ENCODE measurements around the gene LSAMP. TPM values are rescaled to one million over a fixed set of nuclear protein-coding genes. Genes with fewer than 3 reads are reported as not detected.
A peak's percentile ranks its signal among the peaks of the same experiment; 100 is the strongest.

Gene LSAMP
- total RNA-seq, 1 experiment from 2014 or later = not detected

GRCh38 chr3:116065501-116065900, 379.8 kb downstream of the LSAMP start:
- Histone ChIP-seq H3K79me2 (ENCODE audit: low read depth) (no peaks in the 10 kb centered on the region), H3K4me2 (no peak overlapping the region), H3K27ac (no peak overlapping the region), H3K9me2 (ENCODE audit: insufficient read depth) (no peaks in the 10 kb centered on the region), H3K4me1 (replicated peaks; ENCODE audit: insufficient read depth) (peaks cover under 1% of the 10 kb centered on the region; the same call in 1 of the 2 replicates), H3K27me3 (ENCODE audit: insufficient read depth, low read depth) (no peaks in the 10 kb centered on the region), H3F3A (ENCODE audit: insufficient read depth, low read depth) (no peaks in the 10 kb centered on the region), H3K9me3 (ENCODE audit: insufficient read depth, low read depth) (no peaks in the 10 kb centered on the region), H4K20me1 (ENCODE audit: insufficient read depth) (no peaks in the 10 kb centered on the region), H2AFZ (no peak overlapping the region), H3K4me3 (no peak overlapping the region), H3K36me3 (ENCODE audit: low read depth) (no peaks in the 10 kb centered on the region)
- ChIA-PET CTCF (no interaction called here), POLR2A (ENCODE audit: unreplicated experiment) (no interaction called here)
- intact Hi-C loops (cut with micrococcal nuclease; ENCODE audit: unreplicated experiment) = no loop called here
- no peak for TF ChIP-seq CTCF (conservative IDR thresholded peaks at IDR 0.05)
- TF ChIP-seq EZH2 (IDR thresholded peaks at IDR 0.05; ENCODE audit: low read depth) = no peak
- no TSS peak for BruUV-seq (replicated peaks)
- no peak for DNase-seq

- Histone ChIP-seq H3F3A (ENCODE audit: insufficient read depth, low read depth) (peaks cover 6% of the 10 kb centered on the region), H3K9me2 (ENCODE audit: insufficient read depth) (no peaks in the 10 kb centered on the region), H3K79me2 (ENCODE audit: low read depth) (no peaks in the 10 kb centered on the region), H3K36me3 (ENCODE audit: low read depth) (no peaks in the 10 kb centered on the region), H3K4me1 (replicated peaks; ENCODE audit: insufficient read depth) (peaks cover 7% of the 10 kb centered on the region; the same call in 1 of the 2 replicates), H3K4me3 (no peak overlapping the region), H2AFZ (no peak overlapping the region), H3K9me3 (ENCODE audit: insufficient read depth, low read depth) (no peaks in the 10 kb centered on the region), H3K27me3 (ENCODE audit: insufficient read depth, low read depth) (no peaks in the 10 kb centered on the region), H3K27ac (no peak overlapping the region), H3K4me2 (no peak overlapping the region), H4K20me1 (ENCODE audit: insufficient read depth) (no peaks in the 10 kb centered on the region)
- TF ChIP-seq CTCF (conservative IDR thresholded peaks at IDR 0.05) (no peak), EZH2 (IDR thresholded peaks at IDR 0.05; ENCODE audit: low read depth) (no peak)
- POLR2A ChIA-PET (ENCODE audit: unreplicated experiment) = interaction anchor here (0.6 kb wide), 1 partner anchor 116 kb away, joined by 3 read pairs; no protein-coding TSS in a partner anchor
- intact Hi-C loops (cut with micrococcal nuclease; ENCODE audit: unreplicated experiment) = no loop called here
- no TSS peak for BruUV-seq (replicated peaks)
- no peak for DNase-seq
- CTCF ChIA-PET = no interaction called here
Observed at GRCh38 chr3:116064646-116065045, 380.6 kb downstream of the LSAMP start.

GRCh38 chr3:116059421-116060096, 385.7 kb downstream of the LSAMP start:
- Histone ChIP-seq H3K79me2 (ENCODE audit: low read depth) (no peaks in the 10 kb centered on the region), H2AFZ (no peak overlapping the region), H3K4me3 (no peak overlapping the region), H3F3A (ENCODE audit: insufficient read depth, low read depth) (peaks cover 9% of the 10 kb centered on the region), H3K27ac (peak overlapping the region; percentile 43; the same call in 1 of the 2 replicates), H3K9me3 (ENCODE audit: insufficient read depth, low read depth) (no peaks in the 10 kb centered on the region), H3K4me1 (replicated peaks; ENCODE audit: insufficient read depth) (peaks cover 12% of the 10 kb centered on the region), H4K20me1 (ENCODE audit: insufficient read depth) (no peaks in the 10 kb centered on the region), H3K9me2 (ENCODE audit: insufficient read depth) (no peaks in the 10 kb centered on the region; the same call in 1 of the 2 replicates), H3K4me2 (peak overlapping the region; percentile 18), H3K36me3 (ENCODE audit: low read depth) (no peaks in the 10 kb centered on the region), H3K27me3 (ENCODE audit: insufficient read depth, low read depth) (no peaks in the 10 kb centered on the region)
- ChIA-PET POLR2A (ENCODE audit: unreplicated experiment) (no interaction called here), CTCF (interaction anchor here (0.5 kb wide), 1 partner anchor 698 kb away, joined by 5 read pairs; no protein-coding TSS in a partner anchor)
- no peak for TF ChIP-seq EZH2 (IDR thresholded peaks at IDR 0.05; ENCODE audit: low read depth)
- intact Hi-C loops (cut with micrococcal nuclease; ENCODE audit: unreplicated experiment) = loop anchor here (1.0 to 5.0 kb wide), 2 partner anchors 59 to 72 kb away; no protein-coding TSS in a partner anchor
- peak; percentile 77 to 80 for DNase-seq
- no TSS peak for BruUV-seq (replicated peaks)

Measured in PC-9 (cell line).